ENCODE data around the gene DUSP7.

DNA sequence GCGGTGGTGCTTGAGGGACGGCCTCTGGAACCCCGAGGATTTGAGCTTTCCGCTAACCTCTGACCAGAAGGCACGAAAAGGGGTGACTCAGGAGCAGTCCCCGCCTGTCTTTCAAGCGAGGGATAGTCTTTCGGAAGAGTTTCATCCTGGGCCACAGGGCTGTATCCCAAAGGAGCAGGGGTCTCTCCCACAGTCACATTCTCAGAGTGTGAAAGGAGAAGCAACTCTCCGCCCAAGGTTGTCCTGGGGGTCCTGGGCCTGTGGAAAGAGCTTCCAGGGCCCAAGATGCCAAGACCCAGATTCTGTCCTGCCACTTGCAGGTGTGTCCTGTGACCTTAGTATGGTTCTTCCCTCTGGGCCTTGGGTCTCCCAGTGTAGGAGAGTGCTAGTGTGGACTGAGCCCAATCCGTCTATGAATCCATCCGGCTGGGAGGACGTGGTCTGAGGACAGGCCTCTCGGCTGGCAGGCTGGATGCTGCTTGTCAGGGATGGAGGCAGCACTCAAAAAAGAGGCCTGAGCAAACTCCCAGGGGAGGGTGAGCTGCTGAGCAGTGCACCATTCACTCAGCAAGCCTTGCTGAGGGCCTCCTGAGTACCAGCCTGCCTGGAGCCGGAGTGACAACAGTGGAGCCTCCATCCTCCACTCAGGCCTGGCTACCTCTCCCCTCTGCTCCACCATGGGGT is 1.6 kb upstream of the DUSP7 start:
- TF ChIP-seq, protein P1, sequence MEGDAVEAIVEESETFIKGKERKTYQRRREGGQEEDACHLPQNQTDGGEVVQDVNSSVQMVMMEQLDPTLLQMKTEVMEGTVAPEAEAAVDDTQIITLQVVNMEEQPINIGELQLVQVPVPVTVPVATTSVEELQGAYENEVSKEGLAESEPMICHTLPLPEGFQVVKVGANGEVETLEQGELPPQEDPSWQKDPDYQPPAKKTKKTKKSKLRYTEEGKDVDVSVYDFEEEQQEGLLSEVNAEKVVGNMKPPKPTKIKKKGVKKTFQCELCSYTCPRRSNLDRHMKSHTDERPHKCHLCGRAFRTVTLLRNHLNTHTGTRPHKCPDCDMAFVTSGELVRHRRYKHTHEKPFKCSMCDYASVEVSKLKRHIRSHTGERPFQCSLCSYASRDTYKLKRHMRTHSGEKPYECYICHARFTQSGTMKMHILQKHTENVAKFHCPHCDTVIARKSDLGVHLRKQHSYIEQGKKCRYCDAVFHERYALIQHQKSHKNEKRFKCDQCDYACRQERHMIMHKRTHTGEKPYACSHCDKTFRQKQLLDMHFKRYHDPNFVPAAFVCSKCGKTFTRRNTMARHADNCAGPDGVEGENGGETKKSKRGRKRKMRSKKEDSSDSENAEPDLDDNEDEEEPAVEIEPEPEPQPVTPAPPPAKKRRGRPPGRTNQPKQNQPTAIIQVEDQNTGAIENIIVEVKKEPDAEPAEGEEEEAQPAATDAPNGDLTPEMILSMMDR (IDR thresholded peaks at IDR 0.05), result no peak
- TF ChIP-seq POLR2A (IDR thresholded peaks at IDR 0.05), result no peak

All from body of pancreas (tissue), 4 donors.